ENCODE results near the gene TRAF4.

GRCh38 chr17:28728364-28729200, 15.2 kb upstream of the TRAF4 start, which contains the start of gene NEK8:
- TF ChIP-seq CTCF (IDR thresholded peaks at IDR 0.05; ENCODE audit: insufficient read depth, low read depth, low read length): no peak
- no peak for TF ChIP-seq EZH2 (IDR thresholded peaks at IDR 0.05; ENCODE audit: insufficient read depth, low read length)
